Ascending aorta (tissue), 2 donors: ENCODE measurements around the gene GUCY2D. TPM values are rescaled to one million over a fixed set of nuclear protein-coding genes. Genes with fewer than 3 reads are reported as not detected.

Experiments used
- DNase-seq, 2 donors: peaks; one replicate each; pipeline ENCODE4 v3.0.0-alpha.2; 2019; ENCODE audit warnings: low spot score in 2 of 2
- H3K27ac ChIP-seq, 2 donors: fragments of 200-600 bp; sonication (generic); one replicate each; pipeline ENCODE4 v1.5.1; 2016 to 2017; ENCODE audit warnings: mild to moderate bottlenecking in 1 of 2
- H3K27me3 ChIP-seq: fragments of 200-600 bp; sonication (generic); one replicate; pipeline ENCODE4 v1.5.1; 2017
- H3K36me3 ChIP-seq, 2 donors: fragments of 200-600 bp; sonication (generic); one replicate each; pipeline ENCODE4 v1.5.1; 2016
- H3K4me1 ChIP-seq, 2 donors: fragments of 200-600 bp; sonication (generic); one replicate each; pipeline ENCODE4 v1.5.1; 2016 to 2017; ENCODE audit warnings: mild to moderate bottlenecking in 1 of 2
- H3K4me3 ChIP-seq, 2 donors: fragments of 200-600 bp; sonication (generic); one replicate each; pipeline ENCODE4 v1.5.1; 2016 to 2017; ENCODE audit warnings: mild to moderate bottlenecking in 1 of 2
- H3K9me3 ChIP-seq, 2 donors: fragments of 200-600 bp; sonication (generic); one replicate each; pipeline ENCODE4 v1.5.1; 2016
- CTCF ChIP-seq, 3 experiments: fragments of 200-600 bp in 2 of 3; fragments of 450-650 bp in 1 of 3; sonication (generic) in 2 of 3; IDR thresholded peaks; one replicate each; pipeline ENCODE4 v1.5.1; 2016 to 2019; ENCODE audit warnings: antibody characterized with exemption in 3 of 3, mild to moderate bottlenecking in 1 of 3, moderate library complexity in 1 of 3
- intact Hi-C: fragments of 100-400 bp; cut with DNase I; formaldehyde crosslinking; loops from one replicate; pipeline ENCODE4 v1.15.1; 2023
- total RNA-seq: library from RNA; depleted of rRNA; stranded (reverse); fragments of >200 nt; gene quantifications from one replicate; pipeline ENCODE4 v1.1.0, GENCODE V29; 2016

The GUCY2D gene
- total RNA-seq, 1 donor from 2014 or later = not detected

DNA sequence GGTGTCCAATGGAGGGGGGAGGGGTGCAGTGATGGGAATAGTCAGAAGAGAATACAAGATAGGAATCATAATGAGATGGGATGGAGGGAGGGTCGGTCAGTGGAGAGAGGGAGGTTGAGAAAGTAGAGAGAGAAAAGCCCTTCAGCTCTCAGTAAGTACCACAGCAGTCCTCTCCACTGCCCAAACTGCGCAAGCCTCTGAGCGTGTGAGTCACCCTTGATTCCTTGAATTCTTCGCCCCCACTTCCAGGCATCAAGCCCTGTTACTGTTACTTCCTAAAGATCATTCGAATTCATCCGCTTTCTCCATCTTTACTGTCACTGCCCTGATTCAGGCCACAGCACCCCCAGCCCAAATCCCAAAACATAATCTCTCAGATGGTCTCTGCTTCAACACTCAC is 2.5 kb downstream of the GUCY2D start:
- H3K4me1 ChIP-seq = peaks cover 8 to 12% of the 10 kb centered on the region in 2 donors
- intact Hi-C loops = no loop called here
- no peak for DNase-seq
- H3K4me3 ChIP-seq = no peak overlapping the region
- no peaks in the 10 kb centered on the region for H3K36me3 ChIP-seq
- no peak overlapping the region for H3K27ac ChIP-seq
- no peak for TF ChIP-seq CTCF (IDR thresholded peaks at IDR 0.05)
- no peaks in the 10 kb centered on the region for H3K9me3 ChIP-seq
- H3K27me3 ChIP-seq = peaks cover 14% of the 10 kb centered on the region

GRCh38 chr17:8005357-8005756 is 2.9 kb downstream of the GUCY2D start:
- no peak for DNase-seq
- peaks cover 14% of the 10 kb centered on the region for H3K27me3 ChIP-seq
- H3K27ac ChIP-seq = no peak overlapping the region
- no peak for TF ChIP-seq CTCF (IDR thresholded peaks at IDR 0.05)
- no peaks in the 10 kb centered on the region for H3K36me3 ChIP-seq
- H3K4me3 ChIP-seq = no peak overlapping the region
- H3K9me3 ChIP-seq = no peaks in the 10 kb centered on the region
- intact Hi-C loops = no loop called here
- H3K4me1 ChIP-seq = peaks cover 8 to 12% of the 10 kb centered on the region in 2 donors

DNA sequence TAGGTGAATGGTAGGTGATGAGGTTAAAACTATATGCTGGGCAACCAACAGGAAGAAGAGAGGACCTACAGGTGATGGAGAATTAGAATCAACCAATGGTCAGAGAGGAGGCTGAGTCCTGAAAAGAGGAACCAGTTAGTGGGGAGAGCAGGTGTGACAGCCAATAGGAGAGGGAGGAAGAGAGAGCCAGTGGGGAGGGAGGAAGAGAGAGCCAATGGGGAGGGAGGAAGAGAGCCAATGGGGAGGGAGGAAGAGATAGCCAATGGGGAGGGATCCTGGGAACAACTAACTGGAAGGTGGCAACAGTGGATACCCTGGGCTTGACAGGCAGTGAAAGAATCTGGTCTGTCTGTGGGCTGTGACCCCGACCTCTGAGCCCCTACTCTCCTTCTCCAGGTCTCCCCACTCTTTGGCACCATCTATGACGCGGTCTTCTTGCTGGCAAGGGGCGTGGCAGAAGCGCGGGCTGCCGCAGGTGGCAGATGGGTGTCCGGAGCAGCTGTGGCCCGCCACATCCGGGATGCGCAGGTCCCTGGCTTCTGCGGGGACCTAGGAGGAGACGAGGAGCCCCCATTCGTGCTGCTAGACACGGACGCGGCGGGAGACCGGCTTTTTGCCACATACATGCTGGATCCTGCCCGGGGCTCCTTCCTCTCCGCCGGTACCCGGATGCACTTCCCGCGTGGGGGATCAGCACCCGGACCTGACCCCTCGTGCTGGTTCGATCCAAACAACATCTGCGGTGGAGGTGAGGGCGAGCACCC is 3.7 kb downstream of the GUCY2D start:
- Histone ChIP-seq H3K9me3 (no peaks in the 10 kb centered on the region), H3K36me3 (no peaks in the 10 kb centered on the region), H3K27me3 (peaks cover 14% of the 10 kb centered on the region), H3K4me3 (no peak overlapping the region), H3K27ac (no peak overlapping the region), H3K4me1 (peaks cover 8 to 12% of the 10 kb centered on the region in 2 donors)
- no peak for DNase-seq
- intact Hi-C loops = no loop called here
- no peak for TF ChIP-seq CTCF (IDR thresholded peaks at IDR 0.05)

DNA sequence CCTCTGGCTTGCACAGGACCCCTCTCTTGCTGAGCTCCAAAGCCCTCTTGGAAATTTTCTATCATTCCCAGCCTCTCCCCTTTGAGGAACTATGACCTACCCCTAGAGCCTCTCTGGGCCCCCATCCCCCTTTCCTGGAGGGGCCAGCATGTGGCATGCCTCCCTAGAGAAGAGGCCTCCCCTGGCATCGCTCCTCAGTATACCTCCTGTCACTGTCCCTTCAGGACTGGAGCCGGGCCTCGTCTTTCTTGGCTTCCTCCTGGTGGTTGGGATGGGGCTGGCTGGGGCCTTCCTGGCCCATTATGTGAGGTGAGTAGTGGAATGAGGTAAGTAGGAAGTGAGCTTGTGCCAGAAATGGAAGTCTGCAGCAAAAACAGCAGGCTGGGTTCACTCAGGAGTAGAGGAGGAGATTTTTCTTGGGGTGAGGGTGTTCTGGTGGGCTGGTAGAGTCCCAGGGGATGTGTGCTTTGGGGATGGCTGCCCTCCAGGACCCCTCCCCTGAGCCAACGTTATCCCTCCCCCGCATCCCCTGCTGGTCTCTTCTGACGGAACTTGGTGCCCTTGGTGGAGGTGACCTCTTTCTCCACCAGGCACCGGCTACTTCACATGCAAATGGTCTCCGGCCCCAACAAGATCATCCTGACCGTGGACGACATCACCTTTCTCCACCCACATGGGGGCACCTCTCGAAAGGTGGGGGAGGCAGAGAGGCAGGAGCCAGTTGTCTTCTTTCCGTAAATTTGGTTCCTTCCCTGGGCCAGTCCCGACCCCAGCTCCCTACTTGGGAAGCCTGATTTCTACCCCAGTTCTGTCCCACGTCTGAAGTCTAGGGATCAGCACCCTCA is 4.6 kb downstream of the GUCY2D start:
- no peak for TF ChIP-seq CTCF (IDR thresholded peaks at IDR 0.05)
- Histone ChIP-seq H3K9me3 (no peaks in the 10 kb centered on the region), H3K36me3 (no peaks in the 10 kb centered on the region), H3K4me3 (no peak overlapping the region), H3K27ac (no peak overlapping the region), H3K4me1 (peaks cover 8 to 12% of the 10 kb centered on the region in 2 donors), H3K27me3 (peaks cover 14% of the 10 kb centered on the region)
- no peak for DNase-seq
- intact Hi-C loops = no loop called here

GRCh38 chr17:8007836-8008235 is 5.4 kb downstream of the GUCY2D start:
- no peak for TF ChIP-seq CTCF (IDR thresholded peaks at IDR 0.05)
- peaks cover 9% of the 10 kb centered on the region for H3K27me3 ChIP-seq
- no peak overlapping the region for H3K4me3 ChIP-seq
- intact Hi-C loops = no loop called here
- H3K4me1 ChIP-seq = peaks cover 2 to 6% of the 10 kb centered on the region in 2 donors
- DNase-seq = no peak
- no peaks in the 10 kb centered on the region for H3K9me3 ChIP-seq
- H3K27ac ChIP-seq = no peak overlapping the region
- no peaks in the 10 kb centered on the region for H3K36me3 ChIP-seq
